Smooth muscle cell of the brain vasculature (primary cell): ENCODE measurements around the gene TAF8.
"Not testable (repeated sequence)": the region's sequence is repeated elsewhere in the genome, so short reads cannot be mapped to it uniquely, and the experiment has no call there.

Experiments
- DNase-seq: peaks from one replicate; pipeline ENCODE4 v3.0.0-alpha.2; 2012; ENCODE audit warnings: low read depth, low spot score

TAF8 gene

DNA sequence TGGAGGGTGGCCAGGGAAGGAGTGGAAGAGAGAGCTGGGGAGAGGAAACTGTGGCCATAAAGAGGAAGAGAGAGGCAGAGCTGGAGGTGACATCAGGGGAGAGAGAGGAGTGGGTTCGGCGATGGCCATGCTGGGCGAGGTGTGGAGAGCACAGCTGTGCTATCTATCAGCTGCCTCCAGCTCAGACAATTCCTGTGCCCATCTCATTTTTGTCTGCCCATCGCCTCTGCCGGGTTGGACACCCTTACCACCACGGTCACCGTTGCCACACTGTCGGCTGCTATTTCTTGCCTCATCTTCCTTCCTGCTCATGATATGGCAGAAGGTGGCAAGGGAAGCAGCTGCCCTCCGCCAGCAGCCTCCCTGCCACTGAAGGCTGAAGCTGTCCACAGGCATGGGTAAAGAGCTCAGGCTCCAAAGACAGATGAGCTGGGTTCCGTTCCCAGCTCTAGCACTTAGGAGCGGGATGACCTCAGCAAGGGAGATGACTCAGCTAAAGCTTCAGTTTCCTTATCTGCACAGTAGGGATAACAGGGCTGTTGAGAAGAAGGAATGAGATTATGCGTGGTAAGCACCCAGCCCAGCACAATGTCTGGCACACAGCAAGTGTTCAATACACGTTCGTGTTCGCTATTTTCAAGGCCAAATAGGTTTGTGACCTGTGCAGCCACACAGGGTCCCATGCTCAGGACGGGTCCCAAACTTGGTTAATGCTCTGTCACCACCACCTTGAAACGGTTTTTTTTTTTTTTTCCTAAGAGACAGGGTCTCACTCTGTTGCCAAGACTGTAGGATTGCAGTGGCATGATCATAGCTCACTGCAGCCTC, 21.9 kb upstream of the TAF8 start:
- DNase-seq = no peak

DNA sequence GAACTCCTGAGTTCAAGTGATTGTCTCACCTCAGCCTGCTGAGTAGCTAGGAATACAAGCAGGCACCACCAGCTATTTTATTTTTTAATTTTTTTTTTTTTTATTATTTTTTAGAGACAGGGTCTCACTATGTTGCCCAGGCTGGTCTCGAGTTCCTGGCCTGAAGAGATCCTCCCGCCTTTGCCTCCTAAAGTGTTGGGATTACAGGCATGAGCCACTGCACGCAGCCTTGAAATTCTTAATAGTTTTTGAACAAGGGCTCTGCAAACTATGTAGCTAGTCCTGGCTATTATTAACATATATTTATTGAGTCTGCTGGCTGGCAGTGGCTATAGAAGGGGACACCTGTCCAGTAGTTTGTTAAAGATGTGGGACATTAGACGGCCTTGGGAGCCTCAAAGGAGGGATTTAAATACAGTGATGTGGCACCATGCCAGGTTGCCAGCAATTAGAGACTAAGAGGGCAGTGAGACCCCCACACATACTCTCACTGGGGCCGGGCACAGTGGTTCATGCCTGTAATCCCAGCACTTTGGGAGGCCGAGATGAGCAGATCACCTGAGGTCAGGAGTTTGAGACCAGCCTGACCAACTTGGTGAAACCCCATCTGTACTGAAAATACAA, 21.1 kb upstream of the TAF8 start:
- no peak for DNase-seq

DNA sequence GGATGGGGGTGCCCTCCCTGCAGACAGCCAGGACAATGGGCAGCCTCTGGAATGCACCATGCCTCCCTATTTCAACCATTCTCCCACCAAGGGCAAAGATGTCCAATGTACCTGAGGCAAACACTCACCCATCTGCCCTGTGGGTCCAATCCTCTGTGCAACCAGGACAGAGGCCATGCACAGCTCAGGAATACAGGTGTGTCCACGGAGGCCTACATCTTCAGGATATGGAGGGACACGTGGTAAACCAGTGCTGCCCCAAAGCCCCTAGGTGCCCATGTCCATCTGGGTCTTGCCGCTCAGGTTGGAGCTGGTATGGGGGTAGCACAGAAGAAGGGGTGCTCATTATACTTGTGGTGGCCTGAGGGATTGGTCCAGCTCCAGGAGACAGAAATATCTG, 20.4 kb upstream of the TAF8 start:
- no peak for DNase-seq

DNA sequence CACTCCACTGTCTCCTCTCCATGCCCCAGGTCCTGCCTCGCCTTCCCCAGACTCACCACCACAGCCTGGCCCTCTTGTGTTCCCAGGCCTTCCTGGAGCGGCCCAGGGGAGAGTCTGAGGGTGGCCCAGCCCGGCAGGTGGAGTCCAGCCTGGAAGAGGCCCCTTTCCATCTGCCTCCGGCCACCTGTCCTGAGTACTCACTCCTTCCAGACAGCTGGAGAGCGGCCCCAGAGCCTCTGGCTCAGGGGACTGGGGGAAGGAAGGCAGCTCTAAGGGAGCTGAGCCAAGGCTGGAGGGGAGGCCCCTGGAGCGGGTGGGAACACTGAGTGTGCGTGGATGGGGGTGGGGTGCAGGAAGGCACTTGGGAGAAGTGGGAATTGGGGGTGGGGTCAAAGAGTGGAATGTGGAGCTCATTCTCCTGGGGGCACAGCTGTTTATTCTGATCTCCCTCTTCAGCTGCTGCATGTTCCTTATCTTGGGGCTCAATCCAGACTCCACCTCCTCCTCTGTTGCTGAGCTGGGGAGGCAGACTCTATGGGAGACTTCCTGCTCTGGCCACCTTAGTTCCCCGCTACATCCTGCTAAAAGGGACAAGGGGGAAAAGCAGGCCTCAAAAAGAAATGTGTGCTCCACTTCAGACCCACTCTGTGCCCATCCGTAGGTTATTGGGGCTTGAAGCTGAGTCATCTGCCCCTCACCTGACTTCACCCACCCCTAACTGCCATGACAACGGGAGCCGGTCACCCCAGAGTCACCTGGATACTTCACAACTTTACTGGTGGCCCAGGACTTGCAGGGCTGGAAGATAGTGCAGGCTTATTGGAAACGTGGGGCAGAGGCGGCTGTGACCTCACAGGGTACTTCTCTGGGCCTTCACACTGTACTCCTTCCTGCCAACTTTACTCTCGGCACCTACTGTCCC, 19.5 kb upstream of the TAF8 start:
- DNase-seq = no peak

GRCh38 chr6:42032366-42032765, 18.0 kb upstream of the TAF8 start:
- DNase-seq = no peak

- not testable (repeated sequence) for DNase-seq
Observed at GRCh38 chr6:42037669-42038068, 12.7 kb upstream of the TAF8 start.

- DNase-seq = no peak
Observed at GRCh38 chr6:42038163-42038562, 12.2 kb upstream of the TAF8 start.

- DNase-seq = no peak
Observed at GRCh38 chr6:42038811-42039408, 11.4 kb upstream of the TAF8 start.

GRCh38 chr6:42040856-42041480, 9.4 kb upstream of the TAF8 start:
- DNase-seq = no peak

- DNase-seq = no peak
Observed at GRCh38 chr6:42041481-42042053, 8.8 kb upstream of the TAF8 start.

GRCh38 chr6:42042108-42042507, 8.2 kb upstream of the TAF8 start:
- DNase-seq = no peak

- DNase-seq = no peak
Observed at GRCh38 chr6:42043787-42044475, 6.4 kb upstream of the TAF8 start.

DNA sequence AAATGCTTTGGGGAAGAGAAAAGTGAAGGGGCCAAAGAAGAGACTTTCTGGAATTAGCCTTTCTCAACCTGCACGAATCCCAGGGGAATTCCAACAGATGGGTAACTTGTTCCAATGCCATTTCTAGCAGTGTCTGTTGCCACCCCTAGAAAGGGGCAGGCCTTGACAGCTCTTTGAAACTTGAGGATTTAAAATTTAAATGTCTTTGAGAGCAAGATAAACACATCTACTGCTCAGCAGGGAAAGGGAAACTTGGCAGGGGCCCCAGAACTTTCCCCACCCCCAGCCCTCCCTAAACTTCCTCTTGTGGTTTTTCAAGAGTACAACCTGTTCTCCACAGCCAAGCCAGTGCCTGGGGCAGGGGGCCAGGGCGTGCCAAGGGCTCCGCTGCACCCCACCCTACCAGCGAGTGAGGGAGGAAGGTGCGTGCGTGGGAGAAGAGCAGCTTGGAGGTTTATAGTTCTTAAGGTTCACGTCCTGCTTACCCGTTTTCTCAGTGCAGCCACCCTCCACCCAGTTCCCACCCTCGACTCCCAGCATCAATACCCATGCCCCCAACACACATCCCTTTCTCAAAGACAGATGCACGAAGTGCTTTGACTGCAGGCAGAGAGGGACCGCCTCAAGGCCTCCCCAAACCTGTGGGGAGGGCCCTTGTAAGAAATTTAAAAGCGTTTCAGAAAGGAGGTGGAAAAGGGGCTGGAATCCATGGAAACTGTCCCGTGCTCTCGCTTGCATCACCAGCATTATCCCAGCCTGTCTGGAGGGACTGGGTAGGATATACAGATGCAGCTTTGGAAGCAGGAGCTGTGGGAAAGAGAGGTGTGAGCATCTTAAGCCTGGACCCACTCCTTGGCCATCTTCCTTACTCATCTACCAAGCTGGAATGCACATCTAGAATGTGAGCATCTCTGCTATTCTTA, 4.5 kb upstream of the TAF8 start:
- DNase-seq = peak; percentile 89

DNA sequence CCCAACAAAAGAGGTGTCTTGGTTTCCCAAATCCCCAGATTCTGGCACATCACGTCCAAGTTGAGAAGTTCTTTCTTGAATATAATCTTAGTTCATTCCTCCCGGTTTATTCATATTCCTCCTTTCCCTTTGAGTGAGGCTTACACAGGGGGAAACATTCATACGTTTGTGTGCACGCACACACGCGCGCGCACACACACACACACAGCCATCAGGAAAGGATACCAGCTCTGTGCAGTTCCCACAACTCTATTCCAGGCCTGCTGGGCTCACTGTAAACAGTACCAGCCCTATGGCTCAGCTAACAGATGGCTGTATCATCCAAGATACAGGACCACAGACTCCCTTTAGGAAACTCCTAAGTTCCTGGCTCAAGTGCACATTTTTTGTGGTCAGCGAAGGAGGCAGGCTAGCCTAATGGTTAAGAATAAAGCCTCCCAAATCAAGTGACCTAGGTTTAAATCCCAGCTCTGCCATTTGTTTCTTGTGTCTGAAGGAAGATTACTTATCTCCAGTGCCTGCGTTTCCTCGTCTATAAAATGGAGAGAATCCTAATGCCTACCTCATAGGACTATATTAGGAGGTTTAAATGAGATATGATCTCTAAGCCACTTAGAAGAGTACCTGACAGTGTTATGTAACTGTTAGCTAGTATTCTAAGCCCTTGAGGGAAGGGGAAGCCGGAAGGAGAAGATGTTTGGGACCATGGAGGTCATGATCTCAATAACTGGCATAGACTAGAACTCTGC, 3.7 kb upstream of the TAF8 start:
- no peak for DNase-seq

- DNase-seq = no peak
Observed at GRCh38 chr6:42047213-42047590, 3.1 kb upstream of the TAF8 start.

DNA sequence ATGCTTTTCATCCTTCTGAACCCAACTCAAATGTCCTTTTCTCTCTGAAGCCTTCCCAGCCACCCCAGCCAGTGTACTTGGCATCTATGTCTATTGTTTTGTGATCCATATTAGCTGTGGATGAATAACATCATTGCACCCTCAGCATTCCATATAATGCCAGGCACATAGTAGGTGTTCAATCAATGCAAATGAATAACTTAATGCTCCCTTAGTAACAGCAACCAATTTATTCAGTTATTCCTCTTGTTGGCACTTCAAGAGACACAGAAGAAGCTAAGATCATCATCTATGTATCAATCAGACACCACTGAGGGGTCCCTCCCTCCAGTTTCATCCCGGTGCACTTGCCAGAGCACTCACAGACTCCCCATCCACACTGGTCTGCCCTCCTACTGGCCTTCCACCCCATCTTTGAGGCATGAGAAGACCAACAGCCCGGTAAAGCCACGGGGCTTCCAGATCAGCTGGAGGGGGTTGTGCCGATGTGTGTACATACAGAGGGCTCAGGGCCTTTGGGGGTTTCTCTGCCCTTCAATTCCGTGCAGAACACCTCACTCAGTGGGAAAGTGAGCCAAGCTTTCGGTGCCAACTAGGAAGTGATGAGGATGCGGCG, 2.4 kb upstream of the TAF8 start:
- DNase-seq = no peak

GRCh38 chr6:42049116-42049809, 1.1 kb upstream of the TAF8 start:
- DNase-seq = no peak

DNA sequence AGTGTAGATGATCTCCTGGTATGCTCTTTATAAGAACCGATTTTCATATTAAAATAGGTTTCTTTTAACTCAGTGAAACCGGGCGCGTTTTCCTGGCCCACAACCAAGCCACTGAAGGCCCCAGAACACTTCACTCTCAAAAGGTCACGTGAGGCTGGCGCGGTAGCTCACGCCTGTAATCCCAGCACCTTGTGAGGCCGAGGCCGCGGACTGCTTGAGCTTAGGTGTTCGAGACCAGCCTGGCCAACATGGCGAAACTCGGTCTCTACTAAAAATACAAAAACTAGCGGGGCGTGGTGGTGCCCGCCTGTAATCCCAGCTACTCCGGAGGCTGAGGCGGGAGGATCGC, 402 bp upstream of the TAF8 start:
- DNase-seq = no peak
